Astrocyte (in vitro differentiated cells and primary cell): ENCODE measurements around the gene RNF157.

Source experiments
- EZH2 ChIP-seq: IDR thresholded peaks from 2 replicates; pipeline ENCODE4 v1.6.1; 2012; ENCODE audit warnings: mild to moderate bottlenecking, low read length, inconsistent platforms; ENCODE audit not compliant: insufficient read depth
- TF ChIP-seq, protein P1 (sequence below): IDR thresholded peaks from 2 replicates; pipeline ENCODE4 v1.5.1; 2011; ENCODE audit warnings: low read depth, mild to moderate bottlenecking, inconsistent platforms, low read length, moderate library complexity; ENCODE audit not compliant: insufficient read depth

DNA sequence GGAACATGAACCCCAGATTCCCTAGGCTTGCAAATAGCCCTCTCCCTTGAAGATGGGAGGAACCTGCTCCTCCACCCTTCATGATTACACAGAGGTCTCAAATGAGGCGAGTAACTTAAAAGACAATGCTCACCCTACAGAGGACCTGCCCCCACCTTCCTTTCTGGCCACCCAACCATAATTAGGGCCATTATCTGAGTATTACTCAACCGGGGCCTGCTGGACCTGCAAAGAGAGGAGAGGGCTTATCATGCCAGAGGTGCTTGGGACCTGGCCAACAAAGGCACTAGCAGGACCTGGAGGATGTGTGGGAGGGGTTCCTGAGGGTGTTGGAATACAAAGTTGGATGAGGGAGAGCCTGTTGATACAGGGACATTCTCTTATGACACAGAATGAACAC, 42.4 kb downstream of the RNF157 start:
- TF ChIP-seq, protein P1, sequence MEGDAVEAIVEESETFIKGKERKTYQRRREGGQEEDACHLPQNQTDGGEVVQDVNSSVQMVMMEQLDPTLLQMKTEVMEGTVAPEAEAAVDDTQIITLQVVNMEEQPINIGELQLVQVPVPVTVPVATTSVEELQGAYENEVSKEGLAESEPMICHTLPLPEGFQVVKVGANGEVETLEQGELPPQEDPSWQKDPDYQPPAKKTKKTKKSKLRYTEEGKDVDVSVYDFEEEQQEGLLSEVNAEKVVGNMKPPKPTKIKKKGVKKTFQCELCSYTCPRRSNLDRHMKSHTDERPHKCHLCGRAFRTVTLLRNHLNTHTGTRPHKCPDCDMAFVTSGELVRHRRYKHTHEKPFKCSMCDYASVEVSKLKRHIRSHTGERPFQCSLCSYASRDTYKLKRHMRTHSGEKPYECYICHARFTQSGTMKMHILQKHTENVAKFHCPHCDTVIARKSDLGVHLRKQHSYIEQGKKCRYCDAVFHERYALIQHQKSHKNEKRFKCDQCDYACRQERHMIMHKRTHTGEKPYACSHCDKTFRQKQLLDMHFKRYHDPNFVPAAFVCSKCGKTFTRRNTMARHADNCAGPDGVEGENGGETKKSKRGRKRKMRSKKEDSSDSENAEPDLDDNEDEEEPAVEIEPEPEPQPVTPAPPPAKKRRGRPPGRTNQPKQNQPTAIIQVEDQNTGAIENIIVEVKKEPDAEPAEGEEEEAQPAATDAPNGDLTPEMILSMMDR: no peak
- no peak for TF ChIP-seq EZH2
